ENCODE results near the gene ANKRD11. TPM values are rescaled to one million over a fixed set of nuclear protein-coding genes. Genes with fewer than 3 reads are reported as not detected.
"Not testable (repeated sequence)": the region's sequence is repeated elsewhere in the genome, so short reads cannot be mapped to it uniquely, and the experiment has no call there.

ANKRD11 gene
- total RNA-seq, 1 donor from 2014 or later = 367 TPM

DNA sequence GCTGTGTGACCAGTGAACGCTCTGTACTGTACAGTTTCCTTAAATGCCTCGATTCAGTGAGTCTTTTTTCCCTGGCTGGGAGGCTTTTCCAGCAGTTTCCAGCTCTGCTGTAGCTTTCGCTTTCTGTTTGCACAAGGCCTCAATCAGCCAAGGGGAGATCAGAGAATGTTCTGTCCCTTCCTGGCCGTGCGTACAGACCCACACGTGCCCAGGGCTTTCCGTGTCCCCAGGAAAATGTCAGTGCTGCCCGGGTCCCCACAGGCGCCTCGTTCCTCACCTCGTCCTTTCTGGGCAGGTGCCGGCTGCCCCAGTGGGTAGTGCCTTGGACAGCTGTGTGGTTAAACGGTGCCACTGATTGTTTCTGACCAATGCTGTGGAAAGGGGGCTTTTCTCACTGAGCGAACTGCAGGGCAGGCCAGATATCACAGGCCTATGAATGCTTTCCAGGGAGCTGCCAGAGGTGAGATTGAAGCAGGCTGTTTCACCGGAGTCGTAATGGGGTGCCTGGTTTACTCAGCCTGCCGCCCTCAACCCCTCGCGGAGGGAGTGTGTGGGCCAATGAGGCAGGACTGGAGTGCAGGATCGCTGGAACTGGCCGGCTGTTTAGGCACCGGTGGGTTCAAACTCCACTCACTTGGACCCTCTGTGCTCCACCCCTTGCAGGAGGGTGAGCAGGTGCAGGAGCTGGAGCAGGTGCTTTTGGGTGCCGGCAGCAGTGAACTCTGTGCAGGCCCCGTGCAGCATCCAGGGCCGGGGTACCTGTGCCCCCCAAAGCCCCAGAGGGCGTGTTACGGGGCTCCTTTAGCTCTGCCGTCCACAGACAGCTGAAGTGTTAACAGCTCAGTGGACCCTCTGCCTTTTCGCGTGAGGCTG, 228.4 kb downstream of the ANKRD11 start:
- H3K4me3 Mint-ChIP-seq (ENCODE audit: unreplicated experiment) = no peak overlapping the region
- TF ChIP-seq, protein P1, sequence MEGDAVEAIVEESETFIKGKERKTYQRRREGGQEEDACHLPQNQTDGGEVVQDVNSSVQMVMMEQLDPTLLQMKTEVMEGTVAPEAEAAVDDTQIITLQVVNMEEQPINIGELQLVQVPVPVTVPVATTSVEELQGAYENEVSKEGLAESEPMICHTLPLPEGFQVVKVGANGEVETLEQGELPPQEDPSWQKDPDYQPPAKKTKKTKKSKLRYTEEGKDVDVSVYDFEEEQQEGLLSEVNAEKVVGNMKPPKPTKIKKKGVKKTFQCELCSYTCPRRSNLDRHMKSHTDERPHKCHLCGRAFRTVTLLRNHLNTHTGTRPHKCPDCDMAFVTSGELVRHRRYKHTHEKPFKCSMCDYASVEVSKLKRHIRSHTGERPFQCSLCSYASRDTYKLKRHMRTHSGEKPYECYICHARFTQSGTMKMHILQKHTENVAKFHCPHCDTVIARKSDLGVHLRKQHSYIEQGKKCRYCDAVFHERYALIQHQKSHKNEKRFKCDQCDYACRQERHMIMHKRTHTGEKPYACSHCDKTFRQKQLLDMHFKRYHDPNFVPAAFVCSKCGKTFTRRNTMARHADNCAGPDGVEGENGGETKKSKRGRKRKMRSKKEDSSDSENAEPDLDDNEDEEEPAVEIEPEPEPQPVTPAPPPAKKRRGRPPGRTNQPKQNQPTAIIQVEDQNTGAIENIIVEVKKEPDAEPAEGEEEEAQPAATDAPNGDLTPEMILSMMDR (IDR thresholded peaks at IDR 0.05; ENCODE audit: partially characterized antibody, unreplicated experiment) = no peak

DNA sequence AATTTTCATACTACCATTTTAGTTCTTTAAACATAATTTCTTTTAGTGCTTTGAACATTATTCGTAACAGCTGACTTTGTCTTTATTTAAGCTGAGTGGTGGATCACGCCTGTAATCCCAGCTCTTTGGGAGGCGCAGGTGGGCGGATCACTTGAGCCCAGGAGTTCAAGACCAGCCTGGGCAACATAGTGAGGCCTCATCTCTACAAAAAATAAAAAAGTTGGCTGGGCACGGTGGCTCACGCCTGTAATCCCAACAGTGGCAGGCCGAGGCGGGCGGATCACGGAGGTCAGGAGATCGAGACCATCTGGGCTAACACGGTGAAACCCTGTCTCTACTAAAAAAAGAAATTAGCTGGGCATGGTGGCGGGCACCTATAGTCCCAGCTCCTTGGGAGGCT, 230.5 kb downstream of the ANKRD11 start:
- H3K4me1 Mint-ChIP-seq (ENCODE audit: low read depth, unreplicated experiment); H3K4me3 Mint-ChIP-seq (ENCODE audit: unreplicated experiment); DNase-seq; H3K27ac Mint-ChIP-seq (ENCODE audit: unreplicated experiment); H3K36me3 Mint-ChIP-seq (ENCODE audit: unreplicated experiment): not testable (repeated sequence)
- peaks cover 14% of the 10 kb centered on the region for H3K9me3 Mint-ChIP-seq (ENCODE audit: unreplicated experiment)
- H3K27me3 Mint-ChIP-seq (ENCODE audit: unreplicated experiment) = peaks cover 18% of the 10 kb centered on the region

More for the DNA sequence above, 228.4 kb downstream of the ANKRD11 start:
- Mint-ChIP-seq H3K36me3 (ENCODE audit: unreplicated experiment) (peaks cover 6% of the 10 kb centered on the region), H3K4me1 (ENCODE audit: low read depth, unreplicated experiment) (peaks cover 5% of the 10 kb centered on the region), H3K9me3 (ENCODE audit: unreplicated experiment) (peaks cover 20% of the 10 kb centered on the region), H3K27ac (ENCODE audit: unreplicated experiment) (no peak overlapping the region), H3K27me3 (ENCODE audit: unreplicated experiment) (peaks cover 11% of the 10 kb centered on the region)
- DNase-seq = no peak

DNA sequence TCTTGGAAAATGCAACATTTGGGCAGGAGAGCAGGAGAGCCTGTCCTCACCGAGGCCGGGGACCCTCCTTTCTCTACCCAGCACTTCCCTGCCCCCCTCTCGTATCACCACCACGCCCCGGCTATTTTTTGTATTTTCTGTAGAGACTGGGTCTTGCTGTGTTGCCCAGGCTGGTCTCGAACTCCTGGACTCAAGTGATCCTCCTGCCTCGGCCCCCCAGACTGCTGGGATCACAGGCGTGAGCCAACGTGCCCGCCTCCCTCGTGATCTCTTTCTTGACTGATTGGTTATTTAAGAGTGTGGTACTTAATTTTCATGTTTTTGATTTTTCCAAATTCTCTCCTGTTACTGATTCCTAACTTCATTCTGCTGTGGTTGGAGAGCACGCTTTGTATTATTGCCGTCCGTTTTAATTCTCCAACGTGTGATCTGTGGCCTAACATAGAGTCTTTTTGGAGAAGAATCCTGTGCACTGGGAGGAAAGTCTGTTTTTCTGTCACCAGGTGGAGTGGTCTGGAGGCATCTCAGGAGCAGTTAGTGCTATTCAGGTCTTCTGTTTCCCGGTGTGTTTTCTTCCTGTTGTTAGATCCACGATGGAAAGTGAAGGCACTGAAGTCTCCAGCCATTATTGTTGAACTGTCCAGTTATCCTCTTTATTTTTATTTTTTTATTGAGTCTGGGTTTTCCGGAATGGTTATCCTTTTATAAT, 232.4 kb downstream of the ANKRD11 start:
- peaks cover 3% of the 10 kb centered on the region for H3K4me1 Mint-ChIP-seq (ENCODE audit: low read depth, unreplicated experiment)
- TF ChIP-seq, protein P1 (IDR thresholded peaks at IDR 0.05; ENCODE audit: partially characterized antibody, unreplicated experiment) = no peak
- no peak overlapping the region for H3K27ac Mint-ChIP-seq (ENCODE audit: unreplicated experiment)
- peaks cover 6% of the 10 kb centered on the region for H3K36me3 Mint-ChIP-seq (ENCODE audit: unreplicated experiment)
- DNase-seq = no peak
- peaks cover 15% of the 10 kb centered on the region for H3K9me3 Mint-ChIP-seq (ENCODE audit: unreplicated experiment)
- H3K27me3 Mint-ChIP-seq (ENCODE audit: unreplicated experiment) = peaks cover 17% of the 10 kb centered on the region
- H3K4me3 Mint-ChIP-seq (ENCODE audit: unreplicated experiment) = peak overlapping the region; percentile 74

DNA sequence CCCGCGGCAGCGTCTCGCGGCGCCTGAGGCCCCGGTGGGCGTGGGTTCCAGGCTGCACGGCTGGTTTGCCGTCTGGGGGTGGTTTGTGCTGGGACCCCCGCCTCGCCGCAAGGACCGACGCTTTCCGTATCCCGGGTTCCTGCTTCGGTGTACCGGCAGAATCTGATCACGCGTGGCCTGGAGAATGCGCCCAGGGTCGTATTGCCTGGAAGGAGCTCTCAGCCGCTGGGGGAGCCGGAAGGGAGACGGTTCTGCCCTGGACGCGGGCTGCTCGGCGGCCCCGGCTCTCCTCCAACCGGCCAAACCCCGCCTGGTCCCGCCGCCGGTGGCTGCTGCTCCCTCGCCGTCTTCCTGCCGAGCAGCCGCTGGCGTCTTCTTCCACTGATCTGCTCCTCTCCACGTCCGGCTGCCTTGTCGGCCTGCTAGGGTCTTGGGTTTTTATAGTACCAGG, 233.1 kb downstream of the ANKRD11 start:
- peaks cover 6% of the 10 kb centered on the region for H3K36me3 Mint-ChIP-seq (ENCODE audit: unreplicated experiment)
- peak overlapping the region; percentile 74 for H3K4me3 Mint-ChIP-seq (ENCODE audit: unreplicated experiment)
- H3K9me3 Mint-ChIP-seq (ENCODE audit: unreplicated experiment) = peaks cover 11% of the 10 kb centered on the region
- peaks cover 17% of the 10 kb centered on the region for H3K27me3 Mint-ChIP-seq (ENCODE audit: unreplicated experiment)
- DNase-seq = peak; percentile 52
- peaks cover 3% of the 10 kb centered on the region for H3K4me1 Mint-ChIP-seq (ENCODE audit: low read depth, unreplicated experiment)
- no peak overlapping the region for H3K27ac Mint-ChIP-seq (ENCODE audit: unreplicated experiment)
- TF ChIP-seq, protein P1 (IDR thresholded peaks at IDR 0.05; ENCODE audit: partially characterized antibody, unreplicated experiment) = no peak

DNA sequence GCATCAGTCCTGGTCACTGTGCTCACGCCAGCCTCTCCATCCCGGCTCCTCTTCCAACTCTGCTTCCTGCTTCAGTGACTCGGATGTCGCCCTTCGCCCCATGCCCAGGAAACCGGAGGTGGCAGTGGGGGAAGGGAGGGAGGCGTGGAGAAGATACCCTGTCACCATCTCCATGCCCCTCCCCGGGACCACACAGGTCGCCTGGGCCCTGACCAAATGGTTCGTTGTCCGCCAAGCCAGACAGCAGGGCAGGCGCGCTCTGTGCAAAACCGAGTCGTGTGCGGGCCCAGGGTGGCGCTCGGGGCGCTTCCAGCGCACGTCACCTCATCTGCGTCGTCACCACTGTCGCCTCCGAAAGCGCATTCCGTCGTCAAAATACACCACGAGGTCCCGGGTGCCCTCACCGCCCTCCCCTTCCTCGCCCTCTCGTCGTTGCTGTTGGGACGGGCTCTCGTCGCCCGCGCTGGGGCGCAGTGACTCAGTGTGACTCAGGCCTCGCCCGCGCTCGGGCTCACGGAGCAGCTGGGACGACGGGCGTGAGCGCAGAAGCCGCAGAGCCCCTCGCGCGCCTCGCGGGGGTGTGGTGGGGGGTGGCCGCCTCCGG, 233.6 kb downstream of the ANKRD11 start:
- Mint-ChIP-seq H3K4me1 (ENCODE audit: low read depth, unreplicated experiment) (peaks cover 3% of the 10 kb centered on the region), H3K36me3 (ENCODE audit: unreplicated experiment) (peaks cover 8% of the 10 kb centered on the region), H3K27ac (ENCODE audit: unreplicated experiment) (no peak overlapping the region), H3K9me3 (ENCODE audit: unreplicated experiment) (peaks cover 12% of the 10 kb centered on the region), H3K4me3 (ENCODE audit: unreplicated experiment) (peak overlapping the region; percentile 20), H3K27me3 (ENCODE audit: unreplicated experiment) (peaks cover 15% of the 10 kb centered on the region)
- DNase-seq = no peak
- TF ChIP-seq, protein P1 (IDR thresholded peaks at IDR 0.05; ENCODE audit: partially characterized antibody, unreplicated experiment) = no peak
